RWPE1 (cell line): Measurements from ENCODE around the gene CRYBB2.
"Not testable (repeated sequence)": the region's sequence is repeated elsewhere in the genome, so short reads cannot be mapped to it uniquely, and the experiment has no call there.

Experiments used
- CTCF ChIA-PET: fragments of 350-600 bp; sonication (Branson Sonifier 250); formaldehyde crosslinking; extraction: SDS; loops from one replicate; lab custom pipeline; 2021; lab: Yijun Ruan, JAX
- POLR2A ChIA-PET: fragments of 400-600 bp; formaldehyde crosslinking; extraction: SDS; loops from one replicate; lab custom pipeline; 2020; ENCODE audit warnings: antibody characterized with exemption; ENCODE audit not compliant: low non-redundant PET; lab: Yijun Ruan, JAX
- DNase-seq: peaks from one replicate; pipeline ENCODE4 v3.0.0; 2012; ENCODE audit warnings: low spot score
- H3K27ac ChIP-seq: fragments of 450-650 bp; 2 replicates; pipeline ENCODE4 v1.5.1; 2017
- TF ChIP-seq, protein P1 (sequence below): fragments of 450-650 bp; conservative IDR thresholded peaks from 2 replicates; pipeline ENCODE4 v1.5.1; 2017; ENCODE audit warnings: low read depth, mild to moderate bottlenecking

The CRYBB2 gene

DNA sequence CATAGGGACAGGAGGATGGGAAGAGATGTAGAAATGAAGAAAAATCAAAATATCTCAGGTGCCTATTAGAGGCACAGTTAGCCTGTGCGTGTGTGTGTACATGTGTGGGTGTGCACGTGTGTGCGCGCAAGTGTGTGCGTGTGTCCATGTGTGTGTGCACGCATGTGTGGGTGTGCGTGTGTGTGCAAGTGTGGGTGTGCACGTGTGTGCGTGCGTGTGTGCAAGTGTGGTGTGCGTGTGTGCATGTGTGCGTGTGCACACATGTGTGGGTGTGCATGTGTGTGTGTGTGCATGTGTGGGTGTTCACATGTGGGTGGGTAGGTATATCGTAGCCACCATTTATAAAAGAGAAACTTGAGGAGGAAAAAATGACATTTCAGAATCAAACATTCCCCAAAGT, 9.4 kb downstream of the CRYBB2 start:
- ChIA-PET POLR2A (no interaction called here), CTCF (no interaction called here)
- no peak for DNase-seq
- H3K27ac ChIP-seq, result no peak overlapping the region
- TF ChIP-seq, protein P1, sequence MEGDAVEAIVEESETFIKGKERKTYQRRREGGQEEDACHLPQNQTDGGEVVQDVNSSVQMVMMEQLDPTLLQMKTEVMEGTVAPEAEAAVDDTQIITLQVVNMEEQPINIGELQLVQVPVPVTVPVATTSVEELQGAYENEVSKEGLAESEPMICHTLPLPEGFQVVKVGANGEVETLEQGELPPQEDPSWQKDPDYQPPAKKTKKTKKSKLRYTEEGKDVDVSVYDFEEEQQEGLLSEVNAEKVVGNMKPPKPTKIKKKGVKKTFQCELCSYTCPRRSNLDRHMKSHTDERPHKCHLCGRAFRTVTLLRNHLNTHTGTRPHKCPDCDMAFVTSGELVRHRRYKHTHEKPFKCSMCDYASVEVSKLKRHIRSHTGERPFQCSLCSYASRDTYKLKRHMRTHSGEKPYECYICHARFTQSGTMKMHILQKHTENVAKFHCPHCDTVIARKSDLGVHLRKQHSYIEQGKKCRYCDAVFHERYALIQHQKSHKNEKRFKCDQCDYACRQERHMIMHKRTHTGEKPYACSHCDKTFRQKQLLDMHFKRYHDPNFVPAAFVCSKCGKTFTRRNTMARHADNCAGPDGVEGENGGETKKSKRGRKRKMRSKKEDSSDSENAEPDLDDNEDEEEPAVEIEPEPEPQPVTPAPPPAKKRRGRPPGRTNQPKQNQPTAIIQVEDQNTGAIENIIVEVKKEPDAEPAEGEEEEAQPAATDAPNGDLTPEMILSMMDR, result no peak

DNA sequence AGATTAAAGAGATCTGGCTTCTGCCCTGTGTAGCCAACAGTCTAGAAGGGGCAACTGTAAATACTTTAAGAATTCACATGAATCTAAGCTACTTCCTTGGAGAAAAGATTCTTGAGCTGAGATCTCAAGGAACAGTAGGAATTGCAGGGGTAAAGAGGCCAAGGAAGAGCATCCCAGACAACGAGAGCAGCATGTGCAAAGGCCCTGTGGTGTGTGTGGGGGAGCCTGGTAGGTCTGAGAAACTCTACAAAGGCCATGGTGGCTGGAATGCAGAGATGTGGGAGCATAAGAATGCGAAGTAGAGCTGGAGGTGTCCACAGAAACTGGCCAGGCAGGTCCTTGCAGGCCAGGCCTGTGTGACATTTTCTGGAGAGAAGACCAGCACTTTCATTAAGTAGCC, 11.3 kb downstream of the CRYBB2 start:
- CTCF ChIA-PET, DNase-seq, H3K27ac ChIP-seq, POLR2A ChIA-PET: not testable (repeated sequence)

DNA sequence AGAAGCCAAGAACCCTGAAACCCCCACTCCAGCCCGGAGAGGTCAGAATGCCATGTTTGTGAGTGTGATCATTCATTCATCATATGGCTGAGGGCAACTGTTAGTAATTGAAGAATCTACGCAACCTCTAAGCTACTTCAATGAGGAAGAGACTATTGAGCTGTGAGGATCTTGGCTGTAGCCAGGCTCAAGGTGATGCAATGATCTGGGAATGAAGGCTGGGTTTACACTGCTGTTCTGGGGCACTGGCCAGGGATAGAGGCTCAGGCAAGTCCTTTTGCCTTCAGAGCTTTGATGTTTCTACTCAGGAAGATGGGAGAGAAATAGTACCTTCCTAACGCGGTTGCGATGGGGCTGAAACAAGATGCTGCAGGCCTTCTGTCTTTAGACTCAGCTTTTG, 12.9 kb downstream of the CRYBB2 start:
- ChIA-PET CTCF (no interaction called here), POLR2A (no interaction called here)
- peak overlapping the region; percentile 63 for H3K27ac ChIP-seq
- peak; percentile 8 for DNase-seq
- TF ChIP-seq, protein P1, result no peak

DNA sequence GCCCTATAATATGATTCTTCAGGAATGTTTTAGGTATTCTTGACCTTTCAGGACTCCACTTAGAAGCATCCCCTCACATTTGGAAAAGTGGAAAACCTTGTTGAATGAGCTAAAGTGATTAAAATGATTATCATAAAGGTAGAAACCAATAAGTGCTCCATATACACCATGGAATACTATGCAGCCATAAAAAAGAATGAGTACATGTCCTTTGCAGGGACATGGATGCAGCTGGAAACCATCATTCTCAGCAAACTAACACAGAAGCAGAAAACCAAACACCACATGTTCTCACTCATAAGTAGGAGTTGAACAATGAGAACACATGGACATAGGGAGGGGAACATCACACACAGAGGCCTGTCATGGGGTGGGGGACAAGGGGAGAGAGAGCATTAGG, 14.3 kb downstream of the CRYBB2 start:
- POLR2A ChIA-PET, result not testable (repeated sequence)

DNA sequence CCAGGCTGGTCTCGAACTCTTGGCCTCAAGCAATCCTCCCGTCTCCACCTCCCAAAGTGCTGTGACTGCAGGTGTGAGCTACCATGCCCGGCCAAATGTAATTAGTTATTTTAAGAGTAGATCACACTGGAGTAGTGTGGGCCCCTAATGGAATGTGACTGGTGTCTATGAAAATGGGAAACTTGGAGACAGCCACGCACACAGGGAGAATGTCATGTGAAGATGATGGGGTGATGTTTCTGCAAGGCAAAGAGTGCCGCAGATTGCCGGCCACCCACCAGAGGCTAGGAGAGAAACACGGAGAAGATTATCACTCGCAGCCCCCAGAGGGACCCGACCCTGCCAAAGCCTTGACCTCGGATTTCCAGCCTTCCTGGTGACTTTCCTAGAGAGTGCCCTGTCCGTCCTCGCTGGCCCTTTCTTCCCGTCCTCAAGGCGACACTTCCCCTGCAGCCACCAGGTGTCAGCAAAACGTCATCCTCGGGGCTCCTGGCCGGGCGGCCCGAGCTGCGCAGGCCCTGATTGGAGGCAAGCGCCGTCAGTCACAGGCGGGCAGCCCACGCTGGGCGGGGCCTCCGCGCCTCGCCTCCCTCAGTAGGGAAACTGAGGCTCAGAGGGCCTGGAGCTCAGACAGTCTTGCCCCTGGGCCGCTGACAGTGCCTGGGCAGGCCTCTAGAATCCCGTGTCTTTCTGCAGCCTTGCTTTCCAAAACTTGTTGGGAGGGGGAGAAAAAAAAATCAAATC, 16.3 kb downstream of the CRYBB2 start:
- ChIA-PET CTCF (interaction anchor here (0.6 to 0.7 kb wide), 6 partner anchors 14 to 256 kb away, joined by 3 to 5 read pairs (median 4); no protein-coding TSS in a partner anchor), POLR2A (no interaction called here)
- peak; percentile 99 for DNase-seq

More for the DNA sequence above, 14.3 kb downstream of the CRYBB2 start:
- DNase-seq, CTCF ChIA-PET, H3K27ac ChIP-seq: not testable (repeated sequence)

DNA sequence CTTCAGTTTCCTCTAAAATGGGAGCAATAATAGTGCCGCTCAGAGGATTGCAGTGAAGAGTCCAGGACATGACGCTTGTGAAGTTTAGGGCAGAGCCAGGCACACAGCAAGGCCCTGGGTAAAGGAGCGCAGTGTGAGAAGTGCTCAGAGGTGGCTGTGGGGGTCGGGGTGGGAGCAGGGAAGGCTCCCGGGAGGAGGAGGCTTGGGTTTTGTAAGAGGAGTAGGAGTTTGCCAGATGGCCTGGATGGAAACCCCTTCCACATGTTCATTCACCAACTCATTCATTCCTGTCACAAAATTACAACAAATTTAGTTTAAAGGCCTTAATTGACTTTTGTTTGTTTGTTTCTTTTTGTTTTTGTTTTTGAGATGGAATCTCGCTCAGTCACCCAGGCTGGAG, 17.0 kb downstream of the CRYBB2 start:
- CTCF ChIA-PET, result interaction anchor here (0.6 to 0.7 kb wide), 4 partner anchors 32 to 211 kb away, joined by 3 to 5 read pairs (median 4); no protein-coding TSS in a partner anchor
- POLR2A ChIA-PET, result no interaction called here
- DNase-seq, result no peak
- no peak overlapping the region for H3K27ac ChIP-seq
- TF ChIP-seq, protein P1, result no peak

More for the DNA sequence above, 16.3 kb downstream of the CRYBB2 start:
- no peak overlapping the region for H3K27ac ChIP-seq
- TF ChIP-seq, protein P1, result peak; percentile 85

DNA sequence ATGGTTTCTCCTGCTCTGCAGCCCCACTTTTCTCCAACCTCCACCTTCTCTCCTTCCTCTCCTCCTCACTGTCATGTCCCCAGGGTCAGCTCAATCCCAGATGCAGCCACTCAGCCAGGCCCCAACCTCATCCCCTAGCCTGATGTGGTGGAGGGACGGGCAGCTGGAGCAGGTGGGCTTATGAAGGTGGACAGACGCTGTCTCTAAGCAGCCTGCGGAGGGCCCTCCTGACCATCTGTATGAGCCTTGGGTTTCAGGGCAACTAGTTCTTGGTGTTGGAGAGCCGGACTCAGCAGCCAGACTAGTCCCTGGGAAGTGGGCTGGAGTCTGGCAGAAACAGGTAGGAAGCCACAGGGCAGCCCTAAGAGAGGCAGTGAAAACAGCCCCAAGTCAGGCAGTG, 18.1 kb downstream of the CRYBB2 start:
- CTCF ChIA-PET, result no interaction called here
- H3K27ac ChIP-seq, result no peak overlapping the region
- no peak for DNase-seq
- POLR2A ChIA-PET, result no interaction called here
- TF ChIP-seq, protein P1, result no peak

DNA sequence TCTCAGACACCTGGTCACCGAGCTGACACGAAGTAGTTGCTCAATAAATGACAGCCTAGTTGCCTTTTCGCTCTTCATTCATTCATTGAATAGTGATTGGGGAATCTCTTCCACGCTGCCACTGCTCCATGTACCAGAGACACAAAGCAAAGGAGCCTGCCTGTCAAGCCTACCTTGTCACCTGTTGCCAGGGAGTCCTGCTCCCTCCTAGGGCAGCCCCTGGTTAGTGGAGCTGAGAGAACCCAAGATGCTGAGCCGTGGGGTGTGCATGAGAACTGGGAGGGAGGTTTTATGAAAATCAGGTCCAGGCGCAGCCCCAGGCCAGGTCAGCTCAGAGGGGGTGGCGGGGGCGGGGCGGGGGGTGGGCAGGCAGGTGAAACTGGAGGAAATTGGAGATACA, 18.6 kb downstream of the CRYBB2 start:
- DNase-seq, POLR2A ChIA-PET, H3K27ac ChIP-seq, CTCF ChIA-PET: not testable (repeated sequence)

DNA sequence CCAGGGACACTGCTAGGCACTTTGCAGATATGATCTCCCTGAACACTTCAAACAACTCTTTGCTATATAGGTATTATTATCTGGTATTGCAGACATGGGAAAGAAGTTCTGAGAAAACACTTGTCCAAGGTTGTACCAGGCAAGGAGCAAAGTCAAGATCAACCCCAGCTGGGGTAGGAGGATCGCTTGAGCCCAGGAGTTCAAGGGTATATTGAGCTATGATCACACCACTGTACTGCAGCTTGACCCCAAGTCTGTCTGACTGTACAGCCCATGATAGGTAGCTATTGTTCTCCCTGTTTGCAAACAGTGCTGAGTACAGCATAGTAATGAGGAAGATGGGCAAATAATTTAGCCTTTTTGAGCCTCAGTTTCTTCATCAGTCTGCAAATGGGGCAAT, 35.7 kb downstream of the CRYBB2 start:
- CTCF ChIA-PET, DNase-seq, H3K27ac ChIP-seq, POLR2A ChIA-PET: not testable (repeated sequence)

DNA sequence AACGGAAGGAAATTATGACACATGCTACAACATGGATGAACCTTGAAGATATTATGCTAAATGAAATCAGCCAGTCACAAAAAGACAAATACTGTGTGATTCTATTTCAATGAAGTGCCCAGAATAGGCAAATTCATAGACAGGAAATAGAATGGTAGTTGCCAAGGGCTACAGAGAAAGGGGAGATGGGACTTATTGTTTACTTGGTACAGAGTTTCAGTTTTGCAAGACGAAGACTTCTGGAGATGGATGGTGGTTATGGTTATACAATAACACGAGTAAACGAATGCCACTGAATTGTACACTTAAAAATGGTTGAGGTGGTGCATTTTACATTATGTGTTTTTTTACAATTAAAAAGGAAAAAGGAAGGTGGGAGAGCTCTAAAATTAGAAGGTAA, 48.1 kb downstream of the CRYBB2 start:
- POLR2A ChIA-PET, DNase-seq, CTCF ChIA-PET, H3K27ac ChIP-seq: not testable (repeated sequence)

DNA sequence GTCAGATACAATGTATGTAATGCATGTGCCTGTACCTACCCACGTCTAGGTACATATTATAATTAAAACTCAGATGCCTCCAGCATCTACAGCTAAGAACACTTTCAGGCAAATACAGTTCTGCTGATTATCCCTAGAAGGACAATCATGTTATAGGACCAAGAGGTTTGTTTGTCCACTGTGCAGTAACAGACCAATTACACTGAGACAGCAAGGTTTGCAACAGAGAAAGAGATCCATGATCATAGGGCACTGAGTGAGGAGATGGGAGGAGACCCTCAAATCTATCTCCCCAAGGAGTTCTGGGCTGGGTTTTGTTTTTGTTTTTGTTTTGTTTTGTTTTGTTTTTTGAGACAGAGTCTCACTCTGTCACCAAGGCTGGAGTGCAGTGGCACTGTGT, 49.5 kb downstream of the CRYBB2 start:
- H3K27ac ChIP-seq, CTCF ChIA-PET, POLR2A ChIA-PET, DNase-seq: not testable (repeated sequence)
